Cardiac muscle cell (in vitro differentiated cells and primary cell): ENCODE measurements around the gene DPPA3. TPM values are rescaled to one million over a fixed set of nuclear protein-coding genes. Genes with fewer than 3 reads are reported as not detected.
"Not testable (repeated sequence)": the region's sequence is repeated elsewhere in the genome, so short reads cannot be mapped to it uniquely, and the experiment has no call there.

Source experiments
- DNase-seq, 2 donors: peaks; one replicate each; pipeline versions ENCODE4 v3.0.0 to v3.0.0-alpha.2; 2010 to 2017; ENCODE audit warnings: low read depth in 1 of 2, low spot score in 1 of 2
- H3K27ac ChIP-seq: fragments of 200-600 bp; sonication (generic); 2 replicates; pipeline ENCODE4 v1.5.1; 2016
- H3K27me3 ChIP-seq: fragments of 200-600 bp; sonication (generic); 2 replicates; pipeline ENCODE4 v1.6.0; 2016; ENCODE audit warnings: control low read depth
- H3K36me3 ChIP-seq: fragments of 200-600 bp; sonication (generic); 2 replicates; pipeline ENCODE4 v1.5.1; 2016; ENCODE audit warnings: control low read depth
- H3K4me1 ChIP-seq: fragments of 200-600 bp; sonication (generic); 2 replicates; pipeline ENCODE4 v1.8.1; 2017; ENCODE audit warnings: low read depth, mild to moderate bottlenecking, mixed run types
- H3K4me3 ChIP-seq: fragments of 200-600 bp; sonication (generic); 2 replicates; pipeline ENCODE4 v1.5.1; 2016; ENCODE audit warnings: mild to moderate bottlenecking
- H3K9me3 ChIP-seq: fragments of 200-600 bp; sonication (generic); 2 replicates; pipeline ENCODE4 v1.5.1; 2017; ENCODE audit warnings: low read depth, mild to moderate bottlenecking, control low read depth
- CTCF ChIP-seq: IDR thresholded peaks from 2 replicates; pipeline ENCODE4 v1.5.1; 2012; ENCODE audit warnings: low read depth, mild to moderate bottlenecking, low read length
- polyA plus RNA-seq: library from polyadenylated mRNA; unstranded; fragments of >200 nt; fragmentation: Nextera tagmentation; extraction: Ambion mirVana; gene quantifications from 2 replicates; pipeline ENCODE4 v1.2.1, GENCODE V29; 2016
- total RNA-seq: library from RNA; depleted of rRNA; stranded (reverse); fragments of >200 nt; gene quantifications from 2 replicates; pipeline ENCODE4 v1.2.3, GENCODE V29; 2016

Gene DPPA3
- total and polyA plus RNA-seq, 2 experiments from 2014 or later: not detected

DNA sequence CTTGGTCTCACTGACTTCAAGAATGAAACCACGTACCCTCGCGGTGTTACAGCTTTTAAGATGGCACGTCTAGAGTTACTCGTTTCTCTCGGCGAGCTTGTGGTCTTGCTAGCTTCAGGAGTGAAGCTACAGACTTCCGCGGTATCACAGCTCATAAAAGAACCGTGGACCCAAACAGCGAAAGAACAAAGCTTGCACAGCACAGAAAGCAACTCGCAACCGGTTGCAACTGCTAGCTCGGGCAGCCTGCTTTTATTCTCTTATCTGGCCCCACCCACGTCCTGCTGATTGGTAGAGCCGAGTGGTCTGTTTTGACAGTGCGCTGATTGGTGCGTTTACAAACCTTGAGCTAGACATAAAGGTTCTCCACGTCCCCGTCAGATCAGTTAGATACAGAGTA lies 40.2 kb downstream of the DPPA3 start:
- TF ChIP-seq CTCF: no peak
- DNase-seq: no peak
- H3K4me1 ChIP-seq: no peaks in the 10 kb centered on the region
- H3K27ac ChIP-seq: no peak overlapping the region
- no peaks in the 10 kb centered on the region for H3K9me3 ChIP-seq
- H3K27me3 ChIP-seq: no peaks in the 10 kb centered on the region
- no peaks in the 10 kb centered on the region for H3K36me3 ChIP-seq
- no peak overlapping the region for H3K4me3 ChIP-seq

DNA sequence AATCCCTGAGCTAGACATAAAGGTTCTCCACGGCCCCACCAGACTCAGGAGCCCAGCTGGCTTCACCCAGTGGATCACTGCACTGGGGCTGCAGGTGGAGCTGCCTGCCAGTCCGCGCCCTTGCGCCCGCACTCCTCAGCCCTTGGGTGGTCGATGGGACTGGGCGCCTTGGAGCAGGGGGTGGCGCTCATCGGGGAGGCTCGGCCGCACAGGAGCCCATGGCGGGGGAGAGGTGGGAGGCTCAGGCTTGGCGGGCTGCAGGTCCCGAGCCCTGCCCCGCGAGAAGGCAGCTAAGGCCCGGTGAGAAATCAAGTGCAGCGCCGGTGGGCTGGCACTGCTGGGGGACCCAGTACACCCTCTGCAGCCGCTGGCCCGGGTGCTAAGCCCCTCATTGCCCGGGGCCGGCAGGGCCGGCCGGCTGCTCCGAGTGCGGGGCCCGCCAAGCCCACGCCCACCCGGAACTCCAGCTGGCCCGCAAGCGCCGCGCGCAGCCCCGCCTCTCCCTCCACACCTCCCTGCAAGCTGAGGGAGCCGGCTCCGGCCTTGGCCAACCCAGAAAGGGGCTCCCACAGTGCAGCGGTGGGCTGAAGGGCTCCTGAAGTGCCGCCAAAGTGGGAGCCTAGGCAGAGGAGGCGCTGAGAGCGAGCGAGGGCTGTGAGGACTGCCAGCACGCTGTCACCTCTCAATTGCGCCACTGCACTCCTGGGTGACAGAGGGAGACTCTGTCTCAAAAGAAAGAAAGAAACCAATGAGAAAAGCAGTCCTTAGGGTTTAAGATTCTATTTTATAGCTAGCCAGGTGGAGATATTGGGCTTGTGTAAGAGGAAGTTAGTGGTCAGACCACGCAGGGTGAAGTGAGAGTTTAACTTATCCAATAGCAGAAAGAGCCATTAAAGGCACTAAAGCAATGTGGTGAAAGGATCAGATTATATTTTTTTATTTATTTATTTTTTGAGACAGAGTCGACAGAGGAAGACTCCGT lies 41.0 kb downstream of the DPPA3 start:
- H3K9me3 ChIP-seq, H3K27me3 ChIP-seq: not testable (repeated sequence)

DNA sequence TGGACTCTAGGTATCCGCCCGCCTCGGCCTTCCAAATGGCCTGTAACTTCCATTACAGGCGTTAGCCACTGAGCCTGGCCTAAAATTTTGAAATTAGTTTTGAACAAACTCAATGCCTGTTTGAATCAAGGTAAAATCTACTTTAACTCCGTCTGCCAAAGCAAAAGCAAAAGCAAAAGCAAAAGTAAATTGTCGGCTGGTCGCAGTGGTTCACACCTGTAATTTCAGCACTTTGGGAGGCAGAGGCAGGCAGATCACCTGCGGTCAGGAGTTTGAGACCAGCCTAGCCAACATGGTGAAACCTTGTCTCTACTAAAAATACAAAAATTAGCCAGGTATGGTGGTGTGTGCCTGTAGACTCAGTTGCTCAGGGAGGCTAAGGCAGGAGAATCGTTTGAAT lies 44.4 kb downstream of the DPPA3 start:
- H3K4me3 ChIP-seq, H3K36me3 ChIP-seq, H3K27me3 ChIP-seq, DNase-seq, H3K4me1 ChIP-seq, H3K9me3 ChIP-seq, H3K27ac ChIP-seq: not testable (repeated sequence)

More for the DNA sequence above, 41.0 kb downstream of the DPPA3 start:
- not testable (repeated sequence) for DNase-seq, H3K4me1 ChIP-seq, H3K4me3 ChIP-seq, H3K27ac ChIP-seq, H3K36me3 ChIP-seq

DNA sequence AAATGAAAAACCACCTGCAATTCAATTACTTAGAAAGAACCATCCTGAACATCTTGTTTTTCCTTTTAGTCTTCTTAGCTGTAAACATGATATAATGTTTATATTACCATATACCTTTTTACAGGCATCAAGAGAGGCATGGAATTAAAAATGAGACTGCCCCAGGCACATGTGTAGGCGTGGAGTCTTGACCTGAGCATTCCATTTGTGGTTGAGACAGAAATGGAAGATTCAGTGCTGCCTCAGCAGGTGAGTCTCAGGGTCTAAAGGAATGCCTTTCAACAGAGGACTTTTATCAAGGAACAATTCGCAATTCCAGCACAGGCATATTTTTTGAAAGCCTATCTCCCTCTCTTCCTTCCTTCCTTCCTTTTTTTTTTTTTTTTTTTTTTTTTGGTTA lies 45.8 kb downstream of the DPPA3 start:
- Histone ChIP-seq H3K27ac (no peak overlapping the region), H3K9me3 (no peaks in the 10 kb centered on the region), H3K27me3 (no peaks in the 10 kb centered on the region), H3K4me3 (no peak overlapping the region), H3K36me3 (no peaks in the 10 kb centered on the region), H3K4me1 (no peaks in the 10 kb centered on the region)
- TF ChIP-seq CTCF: no peak
- DNase-seq: no peak

DNA sequence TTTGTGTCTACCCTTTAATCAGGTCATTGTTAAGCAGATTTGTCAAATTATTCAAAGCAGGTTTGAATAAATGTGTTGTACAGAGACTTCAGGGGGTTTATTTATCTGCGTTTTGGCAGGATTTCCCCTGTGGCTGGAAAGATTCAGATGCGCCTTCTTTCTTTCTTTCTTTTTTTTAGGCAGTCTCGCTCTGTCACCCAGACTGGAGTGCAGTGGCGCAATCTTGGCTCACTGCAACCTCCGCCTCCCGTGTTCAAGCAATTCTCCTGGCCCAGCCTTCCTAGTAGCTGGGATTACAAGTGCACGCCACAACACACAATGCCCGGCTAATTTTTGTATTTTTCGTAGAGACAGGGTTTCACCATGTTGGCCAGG lies 47.5 kb downstream of the DPPA3 start:
- TF ChIP-seq CTCF: no peak
- Histone ChIP-seq H3K4me1 (no peaks in the 10 kb centered on the region), H3K36me3 (no peaks in the 10 kb centered on the region), H3K4me3 (no peak overlapping the region), H3K9me3 (no peaks in the 10 kb centered on the region), H3K27me3 (no peaks in the 10 kb centered on the region), H3K27ac (no peak overlapping the region)
- DNase-seq: no peak

Other genes starting within 250 kb of the DPPA3 start
- gene CD163, start 207.7 kb upstream of the DPPA3 start, total RNA-seq: 0.06 TPM in 1 of 2 replicates, not detected in the other
- not detected in 2 replicates for gene CD163, start 207.7 kb upstream of the DPPA3 start, polyA plus RNA-seq
- not detected in 2 replicates for gene APOBEC1, start 45.5 kb upstream of the DPPA3 start, total RNA-seq
- not detected in 2 replicates for gene APOBEC1, start 45.5 kb upstream of the DPPA3 start, polyA plus RNA-seq
- not detected in 2 replicates for gene GDF3, start 15.7 kb upstream of the DPPA3 start, total RNA-seq
- gene GDF3, start 15.7 kb upstream of the DPPA3 start, polyA plus RNA-seq: 0.35 TPM in 1 of 2 replicates, not detected in the other
- gene CLEC4C, start 35.9 kb downstream of the DPPA3 start, total RNA-seq: not detected in 2 replicates
- gene CLEC4C, start 35.9 kb downstream of the DPPA3 start, polyA plus RNA-seq: not detected in 2 replicates
- not detected in 2 replicates for gene NANOGNB, start 53.8 kb downstream of the DPPA3 start, total RNA-seq
- not detected in 2 replicates for gene NANOGNB, start 53.8 kb downstream of the DPPA3 start, polyA plus RNA-seq
- gene NANOG, start 78.0 kb downstream of the DPPA3 start, total RNA-seq: 0.06 and 0.78 TPM in 2 replicates
- 0.24 TPM in 1 of 2 replicates, not detected in the other for gene NANOG, start 78.0 kb downstream of the DPPA3 start, polyA plus RNA-seq
- 0.07 TPM in 1 of 2 replicates, not detected in the other for gene SLC2A14, start 161.5 kb downstream of the DPPA3 start, total RNA-seq
- gene SLC2A14, start 161.5 kb downstream of the DPPA3 start, polyA plus RNA-seq: 0.26 and 0.47 TPM in 2 replicates
- gene SLC2A3, start 224.8 kb downstream of the DPPA3 start, total RNA-seq: 251 and 267 TPM in 2 replicates
- 349 and 363 TPM in 2 replicates for gene SLC2A3, start 224.8 kb downstream of the DPPA3 start, polyA plus RNA-seq